NCI-H2171 treated with DMSO at 0.1 percent for 48 hours (cell line): ENCODE results near the gene ZNF521.

Experiments
- DNase-seq: peaks from one replicate; lab custom pipeline; 2025; lab: John Stamatoyannopoulos, UW

ZNF521 gene

GRCh38 chr18:25075783-25076182, 276.2 kb downstream of the ZNF521 start:
- no peak for DNase-seq

GRCh38 chr18:25075331-25075730, 276.6 kb downstream of the ZNF521 start:
- no peak for DNase-seq

DNA sequence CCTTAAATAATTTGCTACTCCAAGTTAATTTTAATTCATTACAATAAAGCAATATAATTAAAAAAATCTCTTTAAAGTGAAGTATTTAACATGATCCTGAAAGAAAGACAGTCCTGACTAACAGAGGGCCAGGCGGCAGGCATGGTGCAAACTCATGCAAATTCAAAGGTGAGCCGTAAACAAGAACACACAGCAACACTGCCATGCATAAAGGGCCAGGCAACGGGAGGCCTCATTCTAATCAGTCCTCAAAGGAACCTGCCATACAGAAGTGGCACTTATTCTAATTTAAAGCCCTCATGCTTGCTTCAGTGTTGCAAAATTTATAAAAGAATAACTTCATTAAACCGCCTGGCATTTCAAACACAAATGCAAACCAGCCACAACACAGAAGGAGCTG, 277.0 kb downstream of the ZNF521 start:
- DNase-seq, result no peak

- no peak for DNase-seq
Measured at GRCh38 chr18:25072205-25072604, 279.8 kb downstream of the ZNF521 start.

DNA sequence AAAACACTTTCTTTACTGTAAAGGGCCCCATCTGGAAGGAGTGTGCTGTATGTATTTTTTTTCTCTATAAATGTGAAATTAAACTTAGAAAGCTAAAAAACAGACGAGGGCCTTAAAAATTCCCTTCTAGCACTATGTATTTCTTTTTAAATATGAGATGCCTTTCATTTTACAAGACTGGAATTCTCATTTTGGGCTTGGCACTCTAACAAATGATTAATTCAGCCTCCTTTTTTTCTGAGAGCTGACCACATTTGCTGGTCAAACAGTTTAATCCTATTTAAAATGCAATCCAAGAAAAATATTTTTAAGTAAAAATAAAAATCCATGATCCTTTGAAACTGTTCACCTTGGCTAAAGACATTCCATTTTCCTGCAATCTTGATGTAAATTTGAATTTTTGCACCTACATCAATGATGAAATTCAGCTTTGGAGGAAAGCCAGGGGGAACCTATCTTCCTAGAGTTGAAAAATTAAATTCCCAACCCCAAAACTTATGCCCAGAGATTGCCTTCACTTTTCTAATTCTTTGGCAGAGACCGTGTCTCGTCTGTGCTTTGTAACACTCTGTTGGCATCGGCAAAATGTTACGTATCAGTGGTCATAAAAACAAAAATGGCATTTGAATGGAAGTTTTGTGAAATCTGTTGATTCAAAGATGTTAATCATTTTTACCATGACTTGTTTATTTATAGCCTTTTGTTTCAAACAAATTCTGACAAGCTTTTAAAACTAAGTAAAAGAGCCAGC, 284.5 kb downstream of the ZNF521 start:
- no peak for DNase-seq

GRCh38 chr18:25066516-25066915, 285.4 kb downstream of the ZNF521 start:
- DNase-seq, result no peak

DNA sequence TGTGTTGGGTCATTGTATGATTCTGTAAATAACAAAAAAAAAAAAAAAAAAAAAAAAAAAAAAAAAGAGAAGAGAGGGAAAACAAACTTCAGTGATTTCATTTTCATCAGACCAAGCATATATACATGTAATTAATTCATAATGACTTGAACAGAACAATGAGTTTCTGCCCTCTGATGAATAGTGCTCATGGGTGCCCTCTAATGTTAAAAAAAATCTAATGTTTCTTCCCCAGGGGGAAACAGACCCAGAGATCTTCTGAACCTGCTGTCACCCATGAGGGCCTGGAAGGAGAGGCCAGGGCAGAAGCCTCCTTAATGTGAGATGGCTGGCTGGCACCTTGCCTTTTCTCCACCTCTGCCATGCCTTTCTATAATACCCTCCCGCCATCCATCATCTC, 289.2 kb downstream of the ZNF521 start:
- peak; percentile 9 for DNase-seq

- peak; percentile 46 for DNase-seq
Measured at GRCh38 chr18:25061395-25061794, 290.6 kb downstream of the ZNF521 start.

DNA sequence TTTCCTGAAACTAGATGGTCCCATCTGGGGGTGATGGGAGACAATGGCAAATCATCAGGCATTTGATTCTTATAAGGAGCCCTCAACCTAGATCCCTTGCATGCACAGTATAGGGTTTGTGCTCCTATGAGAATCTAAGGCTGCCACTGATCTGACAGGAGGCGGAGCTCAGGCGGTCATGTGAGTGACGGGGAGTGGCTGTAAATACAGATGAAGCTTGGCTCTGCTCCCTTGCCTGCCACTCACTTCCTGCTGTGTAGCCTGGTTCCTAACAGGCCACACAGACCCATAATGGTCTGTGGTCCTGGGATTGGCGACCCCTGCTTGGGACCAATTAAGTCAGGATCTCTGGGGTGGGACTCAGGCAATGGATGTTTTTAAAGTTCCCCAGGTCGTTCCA, 293.4 kb downstream of the ZNF521 start:
- no peak for DNase-seq

- no peak for DNase-seq
Measured at GRCh38 chr18:25057491-25058050, 294.4 kb downstream of the ZNF521 start.

GRCh38 chr18:25056429-25056828, 295.5 kb downstream of the ZNF521 start:
- DNase-seq, result peak; percentile 21

- no peak for DNase-seq
Measured at GRCh38 chr18:25055076-25055475, 296.9 kb downstream of the ZNF521 start.

DNA sequence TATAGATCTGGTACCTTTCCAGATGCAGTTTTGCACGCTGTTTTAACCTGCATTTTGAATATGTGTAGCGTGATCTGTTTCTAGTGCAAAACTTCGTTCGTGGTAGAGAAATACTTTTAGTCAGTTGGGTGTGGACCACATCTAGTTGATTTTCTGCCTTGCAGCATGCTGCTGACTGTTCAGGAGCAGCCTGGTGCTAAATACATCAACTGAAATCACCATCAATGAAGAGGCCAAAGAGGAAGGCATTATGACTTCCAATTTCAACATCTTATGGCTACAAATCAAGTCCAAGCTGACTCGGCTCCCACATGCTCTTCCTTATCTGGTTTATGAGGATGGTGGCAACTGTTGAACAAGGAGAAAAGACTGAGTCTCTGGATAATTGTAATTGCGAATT, 298.5 kb downstream of the ZNF521 start:
- no peak for DNase-seq

- DNase-seq, result peak; percentile 42
Measured at GRCh38 chr18:25052511-25052921, 299.4 kb downstream of the ZNF521 start.

- no peak for DNase-seq
Measured at GRCh38 chr18:25050605-25051004, 301.4 kb downstream of the ZNF521 start.

DNA sequence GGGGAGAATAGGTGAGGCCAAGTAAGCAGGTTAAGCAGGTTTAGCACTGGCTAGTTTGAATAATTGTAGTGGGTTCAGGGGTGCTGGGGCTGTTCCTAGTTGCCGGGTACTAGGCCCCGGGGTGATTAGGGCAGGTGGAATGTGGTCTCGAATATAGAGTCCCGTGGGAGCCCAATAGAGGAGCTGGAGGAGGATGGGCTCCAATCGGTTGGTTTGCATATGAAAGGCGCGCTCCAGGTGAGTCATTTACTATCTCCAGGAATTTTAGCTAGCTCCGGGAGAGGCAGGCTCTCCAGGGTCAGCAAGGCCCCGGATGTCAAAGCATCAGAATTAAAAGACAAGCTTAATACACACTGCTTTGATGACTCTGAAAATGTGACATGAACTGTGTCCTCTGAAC, 304.0 kb downstream of the ZNF521 start:
- DNase-seq, result no peak

DNA sequence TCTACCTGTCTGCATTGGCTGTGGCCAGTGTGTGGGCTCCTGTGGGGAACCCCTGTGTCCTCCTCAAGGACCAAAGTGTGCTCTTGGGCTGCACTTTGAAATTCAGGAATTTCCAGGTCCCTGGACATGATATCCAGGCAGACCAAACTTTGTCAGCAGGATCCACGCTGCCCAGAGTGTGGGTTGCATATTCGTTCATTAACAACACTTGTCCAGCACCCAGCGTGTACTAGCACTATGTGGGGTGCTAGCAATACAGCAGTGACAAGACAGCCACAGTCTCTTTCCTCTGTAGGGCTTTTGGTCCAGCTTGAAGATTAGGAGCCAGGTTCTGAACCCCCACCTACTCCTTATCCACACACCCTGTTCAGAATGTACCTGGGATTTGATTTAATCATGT, 304.5 kb downstream of the ZNF521 start:
- no peak for DNase-seq

GRCh38 chr18:25044694-25045093, 307.3 kb downstream of the ZNF521 start:
- DNase-seq, result no peak

DNA sequence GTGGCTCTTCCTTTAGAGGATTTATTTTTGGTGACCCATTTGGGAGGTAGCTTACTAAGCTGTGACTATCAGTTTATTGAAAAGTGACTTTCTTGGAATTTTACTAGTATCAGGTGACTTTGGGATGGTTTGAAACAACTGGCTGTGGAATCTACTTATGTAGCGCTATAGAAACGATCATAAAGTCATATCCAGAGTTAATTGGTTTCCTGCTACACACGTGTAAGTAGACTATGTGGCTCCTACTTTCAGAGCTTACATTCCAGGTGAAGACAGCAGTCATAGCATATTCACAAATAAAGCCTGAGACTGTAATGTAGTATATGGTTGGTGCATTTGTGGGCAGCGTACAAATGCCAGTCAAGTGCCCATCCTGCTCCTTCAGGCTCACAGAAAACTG, 308.9 kb downstream of the ZNF521 start:
- DNase-seq, result no peak

- DNase-seq, result peak; percentile 9
Measured at GRCh38 chr18:25042641-25043051, 309.3 kb downstream of the ZNF521 start.

- no peak for DNase-seq
Measured at GRCh38 chr18:25039781-25040180, 312.2 kb downstream of the ZNF521 start.

GRCh38 chr18:25038261-25038660, 313.7 kb downstream of the ZNF521 start:
- DNase-seq, result no peak

DNA sequence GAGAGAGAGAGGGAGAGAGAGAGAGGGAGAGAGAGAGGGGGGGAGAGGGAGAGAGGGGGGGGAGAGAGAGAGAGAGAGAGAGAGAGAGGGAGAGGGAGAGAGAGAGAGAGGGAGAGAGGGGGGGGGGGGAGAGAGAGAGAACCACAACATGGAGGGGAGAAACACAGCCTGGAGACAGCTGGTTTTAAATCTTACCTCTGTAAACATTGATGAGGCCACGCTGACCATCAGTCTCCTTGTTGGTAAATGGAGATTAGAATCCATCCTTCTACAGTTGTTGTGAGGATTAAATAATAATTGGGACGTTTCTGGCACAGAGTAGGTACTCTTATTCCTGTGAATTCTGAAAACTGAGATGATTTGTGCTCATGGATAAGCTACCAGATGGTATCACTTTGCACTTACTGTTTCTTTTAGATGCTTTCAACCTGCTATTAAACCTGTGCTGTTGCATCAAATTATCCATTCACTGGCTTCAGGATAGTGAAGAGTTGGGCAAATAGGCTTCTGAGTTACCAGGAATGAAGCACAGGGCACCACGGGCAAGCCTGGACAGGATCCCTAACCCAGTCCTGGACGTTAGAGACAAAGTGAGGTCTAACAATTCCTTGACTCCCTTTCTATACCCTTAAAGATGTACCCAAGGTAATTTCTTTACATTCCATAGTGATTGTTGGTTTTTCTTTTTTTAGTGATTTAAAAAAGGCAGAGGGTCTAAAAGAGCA, 318.1 kb downstream of the ZNF521 start:
- peak; percentile 78 for DNase-seq
